Endothelial cell of umbilical vein (primary cell): ENCODE results near the gene TGFBR2. TPM values are rescaled to one million over a fixed set of nuclear protein-coding genes. Genes with fewer than 3 reads are reported as not detected.
A peak's percentile ranks its signal among the peaks of the same experiment; 100 is the strongest.

ENCODE experiments used
- BruUV-seq: library from RNA; stranded (reverse); fragments of 400-500 nt; replicated peaks from 2 replicates; lab custom pipeline; 2021; lab: Mats Ljungman, UMichigan
- CTCF ChIA-PET: fragments of 300-600, 350-600 bp; sonication (Branson Sonifier 250); formaldehyde crosslinking; loops from one replicate; lab custom pipeline; 2021; ENCODE audit warnings: antibody characterized with exemption, inconsistent platforms; lab: Charles Lee
- POLR2A ChIA-PET: fragments of 300-600, 350-600 bp; sonication (Branson Sonifier 250); formaldehyde crosslinking; loops from one replicate; lab custom pipeline; 2021; ENCODE audit warnings: antibody characterized with exemption, inconsistent platforms; lab: Charles Lee
- DNase-seq: peaks from one replicate; pipeline ENCODE4 v3.0.0-alpha.2; 2011; ENCODE audit warnings: low read depth, low spot score
- FAIRE-seq: peaks from 2 replicates; lab custom pipeline; 2011; peaks lifted over from hg19 to GRCh38; lab: Jason Lieb, UNC
- H2AFZ ChIP-seq: 2 replicates; pipeline ENCODE4 v1.6.0; 2012; ENCODE audit warnings: low read depth, low read length, control low read depth, inconsistent platforms
- H3K27ac ChIP-seq: 2 replicates; pipeline ENCODE4 v1.5.1; 2011; ENCODE audit warnings: low read depth, mild to moderate bottlenecking, control low read depth, low read length, moderate library complexity; ENCODE audit not compliant: insufficient read depth
- H3K27me3 ChIP-seq, 2 experiments: 2 replicates each; pipeline versions ENCODE4 v1.6.0 to v1.6.1; 2011; ENCODE audit warnings: low read length in 2 of 2, mixed read lengths in 1 of 2; ENCODE audit not compliant: control insufficient read depth in 2 of 2, insufficient read depth in 2 of 2
- H3K36me3 ChIP-seq, 2 experiments: 2 replicates in 1 of 2; 3 replicates in 1 of 2; pipeline ENCODE4 v1.5.1; 2011; ENCODE audit warnings: low read length in 2 of 2, mild to moderate bottlenecking in 1 of 2, moderate library complexity in 1 of 2; ENCODE audit not compliant: control insufficient read depth in 2 of 2, insufficient read depth in 2 of 2; ENCODE audit errors: extremely low read depth in 1 of 2
- H3K4me1 ChIP-seq: 3 replicates; pipeline ENCODE4 v1.5.1; 2011; ENCODE audit warnings: mild to moderate bottlenecking, low read length; ENCODE audit not compliant: control insufficient read depth, insufficient read depth; ENCODE audit errors: extremely low read depth
- H3K4me2 ChIP-seq: 2 replicates; pipeline ENCODE4 v1.6.1; 2011; ENCODE audit warnings: low read length, control low read depth, mixed read lengths; ENCODE audit not compliant: insufficient read depth
- H3K4me3 ChIP-seq, 3 experiments: fragments of 200-600 bp in 1 of 3; sonication (generic), shearing (Covaris generic) in 1 of 3; replicated peaks in 1 of 3; 2 replicates each; pipeline ENCODE4 v1.5.1; 2011 to 2016; ENCODE audit warnings: control low read depth in 3 of 3, low read length in 3 of 3, mild to moderate bottlenecking in 2 of 3, inconsistent platforms in 1 of 3, low read depth in 1 of 3, moderate library complexity in 1 of 3; ENCODE audit not compliant: insufficient read depth in 1 of 3
- H3K79me2 ChIP-seq: 2 replicates; pipeline ENCODE4 v1.6.0; 2012; ENCODE audit warnings: low read length, inconsistent platforms; ENCODE audit not compliant: control insufficient read depth, insufficient read depth
- H3K9ac ChIP-seq: replicated peaks from 2 replicates; pipeline ENCODE3; 2011; ENCODE audit warnings: low read length, control low read depth; ENCODE audit not compliant: insufficient read depth; ENCODE audit errors: extremely low read depth
- H3K9me1 ChIP-seq: replicated peaks from 3 replicates; pipeline ENCODE4 v1.6.0; 2011; ENCODE audit warnings: mild to moderate bottlenecking, low read length; ENCODE audit not compliant: control insufficient read depth, insufficient read depth; ENCODE audit errors: extremely low read depth
- H3K9me3 ChIP-seq: replicated peaks from 2 replicates; pipeline ENCODE4 v1.5.1; 2012; ENCODE audit warnings: low read length, inconsistent platforms; ENCODE audit not compliant: control insufficient read depth, insufficient read depth
- H4K20me1 ChIP-seq: replicated peaks from 2 replicates; pipeline ENCODE3; 2011; ENCODE audit warnings: mild to moderate bottlenecking, low read length; ENCODE audit not compliant: control insufficient read depth, insufficient read depth; ENCODE audit errors: extremely low read depth
- EZH2 ChIP-seq: IDR thresholded peaks from 2 replicates; pipeline ENCODE4 v1.6.1; 2012; ENCODE audit warnings: borderline replicate concordance, low read depth, mild to moderate bottlenecking, moderate library complexity, low read length, inconsistent platforms; ENCODE audit not compliant: severe bottlenecking
- FOS ChIP-seq: IDR thresholded peaks from 2 replicates; pipeline ENCODE4 v1.6.1; 2011; ENCODE audit warnings: mild to moderate bottlenecking, low read length, moderate library complexity, borderline replicate concordance; ENCODE audit not compliant: insufficient read depth
- GATA2 ChIP-seq: IDR thresholded peaks from 2 replicates; pipeline ENCODE4 v1.7.0; 2011; ENCODE audit warnings: low read depth, mild to moderate bottlenecking, moderate library complexity, mixed read lengths, low read length; ENCODE audit not compliant: insufficient read length, insufficient read depth
- JUN ChIP-seq: IDR thresholded peaks from 2 replicates; pipeline ENCODE4 v1.6.1; 2011; ENCODE audit warnings: borderline replicate concordance, low read depth; ENCODE audit not compliant: insufficient read length, insufficient read depth
- MYC ChIP-seq: IDR thresholded peaks from one replicate; pipeline ENCODE4 v1.6.1; 2011; ENCODE audit warnings: mild to moderate bottlenecking, low read depth, low read length
- POLR2A ChIP-seq: IDR thresholded peaks from 2 replicates; pipeline ENCODE4 v1.6.1; 2012; ENCODE audit warnings: low read depth, mild to moderate bottlenecking, control low read depth, low read length
- dilution Hi-C: fragments of 300-500 bp; cut with MboI; formaldehyde crosslinking; loops from one replicate; pipeline ENCODE4 v1.15.0; 2019; ENCODE audit warnings: low sequenced_read_pairs; ENCODE audit not compliant: extremely low pct_ligation_motif_present
- intact Hi-C: fragments of 100-400 bp; cut with micrococcal nuclease; formaldehyde crosslinking; loops from one replicate; pipeline ENCODE4 v1.10.0; 2022
- polyA plus RNA-seq, 4 experiments: library from polyadenylated mRNA; depleted of rRNA in 3 of 4; stranded (reverse) in 3 of 4; unstranded in 1 of 4; fragments of >200 nt; gene quantifications; 2 replicates each; pipeline versions ENCODE4 v1.2.1 to v1.2.3, GENCODE V29; 2011 to 2012; ENCODE audit warnings: missing spikeins in 1 of 4
- total RNA-seq: library from RNA; stranded (reverse); gene quantifications from 2 replicates; pipeline ENCODE4 v1.2.3, GENCODE V29; 2021
- TF ChIP-seq, protein P1 (sequence below): IDR thresholded peaks from 2 replicates; pipeline ENCODE4 v1.6.1; 2011; ENCODE audit not compliant: insufficient read depth, insufficient read length
- TF ChIP-seq, protein P2 (sequence below), 2 donors: IDR thresholded peaks; 1 replicate in 1 of 2; 2 replicates in 1 of 2; pipeline ENCODE4 v1.5.1; 2011; ENCODE audit warnings: low read length in 2 of 2, mild to moderate bottlenecking in 2 of 2, moderate library complexity in 2 of 2, control low read depth in 1 of 2, inconsistent platforms in 1 of 2, low read depth in 1 of 2; ENCODE audit not compliant: insufficient read depth in 1 of 2; ENCODE audit errors: extremely low read depth in 1 of 2

The TGFBR2 gene
- total and polyA plus RNA-seq, 2 donors (not counting 3 experiments of a cell fraction or from before 2014, with no cell fraction given), result 227 to 250 TPM

DNA sequence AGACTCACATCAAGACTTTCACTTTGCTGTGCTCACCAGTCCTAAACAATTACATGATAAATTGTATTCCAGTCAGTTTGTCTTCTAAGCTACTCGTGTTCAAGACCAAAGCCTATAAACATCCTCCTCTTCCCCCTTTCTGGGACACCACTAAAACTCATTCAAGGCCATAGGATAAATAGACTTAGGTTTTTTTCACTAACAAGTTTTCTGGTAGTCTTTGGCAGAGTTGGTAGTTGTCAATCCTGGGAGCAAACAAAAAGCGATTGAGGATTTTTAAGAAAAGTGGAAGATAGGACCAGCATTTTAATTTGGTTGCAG is 114.9 kb downstream of the TGFBR2 start:
- peak overlapping the region; percentile 60 for H3K4me2 ChIP-seq
- TSS peak; percentile 45 for BruUV-seq
- TF ChIP-seq GATA2, result no peak
- TF ChIP-seq, protein P1, sequence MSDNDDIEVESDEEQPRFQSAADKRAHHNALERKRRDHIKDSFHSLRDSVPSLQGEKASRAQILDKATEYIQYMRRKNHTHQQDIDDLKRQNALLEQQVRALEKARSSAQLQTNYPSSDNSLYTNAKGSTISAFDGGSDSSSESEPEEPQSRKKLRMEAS, result no peak
- no peak for TF ChIP-seq MYC
- TF ChIP-seq, protein P2, sequence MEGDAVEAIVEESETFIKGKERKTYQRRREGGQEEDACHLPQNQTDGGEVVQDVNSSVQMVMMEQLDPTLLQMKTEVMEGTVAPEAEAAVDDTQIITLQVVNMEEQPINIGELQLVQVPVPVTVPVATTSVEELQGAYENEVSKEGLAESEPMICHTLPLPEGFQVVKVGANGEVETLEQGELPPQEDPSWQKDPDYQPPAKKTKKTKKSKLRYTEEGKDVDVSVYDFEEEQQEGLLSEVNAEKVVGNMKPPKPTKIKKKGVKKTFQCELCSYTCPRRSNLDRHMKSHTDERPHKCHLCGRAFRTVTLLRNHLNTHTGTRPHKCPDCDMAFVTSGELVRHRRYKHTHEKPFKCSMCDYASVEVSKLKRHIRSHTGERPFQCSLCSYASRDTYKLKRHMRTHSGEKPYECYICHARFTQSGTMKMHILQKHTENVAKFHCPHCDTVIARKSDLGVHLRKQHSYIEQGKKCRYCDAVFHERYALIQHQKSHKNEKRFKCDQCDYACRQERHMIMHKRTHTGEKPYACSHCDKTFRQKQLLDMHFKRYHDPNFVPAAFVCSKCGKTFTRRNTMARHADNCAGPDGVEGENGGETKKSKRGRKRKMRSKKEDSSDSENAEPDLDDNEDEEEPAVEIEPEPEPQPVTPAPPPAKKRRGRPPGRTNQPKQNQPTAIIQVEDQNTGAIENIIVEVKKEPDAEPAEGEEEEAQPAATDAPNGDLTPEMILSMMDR (IDR thresholded peaks at IDR 0.05; ENCODE audit: extremely low read depth in 1 of 2, insufficient read depth in 1 of 2, low read depth in 1 of 2, low read length in 2 of 2), result no peak
- no peak for TF ChIP-seq EZH2
- no peak for TF ChIP-seq FOS
- TF ChIP-seq POLR2A, result no peak
- TF ChIP-seq JUN, result no peak
- no peak overlapping the region for H2AFZ ChIP-seq
- H3K27ac ChIP-seq, result peak overlapping the region; percentile 45
- POLR2A ChIA-PET, result no interaction called here
- intact Hi-C loops, result no loop called here
- no peaks in the 10 kb centered on the region for H3K79me2 ChIP-seq
- CTCF ChIA-PET, result interaction anchor here (1.0 to 1.2 kb wide), 5 partner anchors 8 to 679 kb away, joined by 3 to 5 read pairs (median 3); partner anchors contain the start of gene TGFBR2
- DNase-seq (no peak), FAIRE-seq (no peak)
- H3K9me1 ChIP-seq, result no peaks in the 10 kb centered on the region
- peaks cover 16% of the 10 kb centered on the region for H3K4me1 ChIP-seq
- no peaks in the 10 kb centered on the region for H3K27me3 ChIP-seq
- no peaks in the 10 kb centered on the region for H4K20me1 ChIP-seq
- H3K9me3 ChIP-seq, result no peaks in the 10 kb centered on the region
- H3K4me3 ChIP-seq, result no peak overlapping the region
- peak overlapping the region; percentile 20 for H3K9ac ChIP-seq
- dilution Hi-C loops, result no loop called here
- no peaks in the 10 kb centered on the region for H3K36me3 ChIP-seq
